Cerebellar cortex (tissue), 1 donor: ENCODE results near the gene CCNY.

Experiments
- DNase-seq: peaks from one replicate; pipeline ENCODE4 v3.0.0-alpha.2; 2015; ENCODE audit warnings: low spot score

Gene CCNY

GRCh38 chr10:35486297-35486990 lies 150.1 kb downstream of the CCNY start:
- DNase-seq, result no peak

GRCh38 chr10:35487336-35488034 lies 151.2 kb downstream of the CCNY start:
- no peak for DNase-seq

GRCh38 chr10:35488228-35488627 lies 151.9 kb downstream of the CCNY start:
- DNase-seq, result no peak

GRCh38 chr10:35492386-35493195 lies 156.3 kb downstream of the CCNY start:
- no peak for DNase-seq

- no peak for DNase-seq
These were observed 157.1 kb downstream of the CCNY start for GRCh38 chr10:35493196-35494118.

GRCh38 chr10:35495521-35496119 lies 159.3 kb downstream of the CCNY start:
- DNase-seq, result no peak

- no peak for DNase-seq
These were observed 161.6 kb downstream of the CCNY start for GRCh38 chr10:35497909-35498308.

GRCh38 chr10:35498693-35499092 lies 162.4 kb downstream of the CCNY start:
- no peak for DNase-seq

GRCh38 chr10:35501923-35502322 lies 165.6 kb downstream of the CCNY start:
- no peak for DNase-seq

- DNase-seq, result peak; percentile 72
These were observed 166.4 kb downstream of the CCNY start for GRCh38 chr10:35502692-35503091.

GRCh38 chr10:35503578-35503977 lies 167.3 kb downstream of the CCNY start:
- DNase-seq, result no peak

- DNase-seq, result no peak
These were observed 167.8 kb downstream of the CCNY start for GRCh38 chr10:35504132-35504531.

- DNase-seq, result no peak
These were observed 169.0 kb downstream of the CCNY start for GRCh38 chr10:35505241-35505873.

- no peak for DNase-seq
These were observed 170.4 kb downstream of the CCNY start for GRCh38 chr10:35506741-35507140.

GRCh38 chr10:35507519-35508109 lies 171.3 kb downstream of the CCNY start:
- DNase-seq, result no peak

- DNase-seq, result no peak
These were observed 172.3 kb downstream of the CCNY start for GRCh38 chr10:35508647-35509046.

GRCh38 chr10:35510891-35511290 lies 174.6 kb downstream of the CCNY start:
- DNase-seq, result no peak

- no peak for DNase-seq
These were observed 175.3 kb downstream of the CCNY start for GRCh38 chr10:35511647-35512046.

GRCh38 chr10:35516102-35516670 lies 179.9 kb downstream of the CCNY start:
- DNase-seq, result no peak
